HCT116 (cell line): ENCODE data around the gene ARAP1. TPM values are rescaled to one million over a fixed set of nuclear protein-coding genes. Genes with fewer than 3 reads are reported as not detected.

ENCODE experiments used
- ATAC-seq: fragments of 200-7000 bp; cut with Tn5 transposase; 2 replicates; pipeline ENCODE4 v1.9.1; 2020; ENCODE audit warnings: mild to moderate bottlenecking, moderate library complexity
- BruUV-seq: library from RNA; stranded (reverse); fragments of 400-500 nt; replicated peaks from 2 replicates; lab custom pipeline; 2021; lab: Mats Ljungman, UMichigan
- CTCF ChIA-PET: fragments of 300-600 bp; sonication (Branson Sonifier 250); formaldehyde crosslinking; loops from one replicate; lab custom pipeline; 2021; ENCODE audit warnings: antibody characterized with exemption; lab: Charles Lee
- POLR2A ChIA-PET: fragments of 300-600, 350-600 bp; sonication (Branson Sonifier 250); formaldehyde crosslinking; loops from one replicate; lab custom pipeline; 2021; ENCODE audit warnings: antibody characterized with exemption; lab: Charles Lee
- RAD21 ChIA-PET, 2 experiments: fragments of 300-600 bp; sonication (Branson Sonifier 250); formaldehyde crosslinking; loops; one replicate each; lab custom pipeline; 2023; ENCODE audit warnings: low total read pairs in 2 of 2; ENCODE audit not compliant: uncharacterized antibody in 2 of 2, unreplicated experiment in 2 of 2, low non-redundant PET in 1 of 2; lab: Charles Lee
- DNase-seq: peaks from one replicate; pipeline ENCODE4 v3.0.0-alpha.2; 2010; ENCODE audit warnings: low read depth, low spot score
- H2AFZ ChIP-seq: fragments of 200-600 bp; shearing (Covaris generic), sonication (generic); 2 replicates; pipeline ENCODE4 v1.6.1; 2017; ENCODE audit warnings: low read depth, mixed run types, mixed read lengths, antibody characterized with exemption, low read length; ENCODE audit not compliant: poor library complexity, severe bottlenecking
- H3K27ac ChIP-seq: 2 replicates; pipeline ENCODE4 v1.5.1; 2012; ENCODE audit warnings: low read depth, low read length
- H3K27me3 ChIP-seq: fragments of 200-600 bp; sonication (generic); 2 replicates; pipeline ENCODE4 v1.6.1; 2016; ENCODE audit warnings: mixed run types, low read length, mixed read lengths; ENCODE audit not compliant: insufficient read depth
- H3K36me3 ChIP-seq, 2 experiments: fragments of 200-500 bp in 1 of 2; fragments of 200-600 bp in 1 of 2; sonication (Bioruptor generic) in 1 of 2; sonication (generic) in 1 of 2; 2 replicates each; pipeline versions ENCODE4 v1.5.1 to v1.6.1; 2014 to 2016; ENCODE audit warnings: low read length in 2 of 2, inconsistent platforms in 1 of 2, mixed read lengths in 1 of 2, mixed run types in 1 of 2; ENCODE audit not compliant: insufficient read depth in 2 of 2, control insufficient read depth in 1 of 2
- H3K4me1 ChIP-seq, 2 experiments: fragments of 200-600 bp in 1 of 2; sonication (generic) in 1 of 2; 2 replicates each; pipeline versions ENCODE4 v1.5.1 to v1.6.1; 2012 to 2017; ENCODE audit warnings: low read length in 2 of 2, inconsistent platforms in 1 of 2, mild to moderate bottlenecking in 1 of 2, mixed read lengths in 1 of 2, mixed run types in 1 of 2, moderate library complexity in 1 of 2; ENCODE audit not compliant: insufficient read depth in 2 of 2, control insufficient read depth in 1 of 2
- H3K4me2 ChIP-seq: fragments of 200-600 bp; sonication (generic); 2 replicates; pipeline ENCODE4 v1.6.1; 2017; ENCODE audit warnings: mixed run types, low read length, mixed read lengths
- H3K4me3 ChIP-seq, 2 experiments: fragments of 200-600 bp in 1 of 2; sonication (generic) in 1 of 2; replicated peaks in 1 of 2; 2 replicates each; pipeline ENCODE4 v1.5.1; 2011 to 2016; ENCODE audit warnings: low read length in 2 of 2, control low read depth in 1 of 2, low read depth in 1 of 2, mild to moderate bottlenecking in 1 of 2, mixed read lengths in 1 of 2, mixed run types in 1 of 2
- H3K79me2 ChIP-seq: fragments of 200-600 bp; sonication (generic); 2 replicates; pipeline ENCODE4 v1.6.1; 2017; ENCODE audit warnings: mild to moderate bottlenecking, mixed run types, low read length, moderate library complexity, mixed read lengths; ENCODE audit not compliant: insufficient read depth
- H3K9ac ChIP-seq: fragments of 200-600 bp; sonication (generic); 2 replicates; pipeline ENCODE4 v1.6.1; 2016; ENCODE audit warnings: low read length, mixed read lengths
- H3K9me2 ChIP-seq: fragments of 200-600 bp; sonication (generic), shearing (Covaris generic); 2 replicates; pipeline ENCODE4 v1.6.1; 2017; ENCODE audit warnings: mixed run types, mild to moderate bottlenecking, moderate library complexity; ENCODE audit not compliant: insufficient read depth
- H3K9me3 ChIP-seq, 2 experiments: fragments of 200-500 bp in 1 of 2; fragments of 200-600 bp in 1 of 2; sonication (Bioruptor generic) in 1 of 2; sonication (generic) in 1 of 2; 2 replicates each; pipeline ENCODE4 v1.6.1; 2014 to 2017; ENCODE audit warnings: low read length in 2 of 2, mixed read lengths in 2 of 2, inconsistent platforms in 1 of 2, low read depth in 1 of 2, mild to moderate bottlenecking in 1 of 2, mixed run types in 1 of 2, moderate library complexity in 1 of 2; ENCODE audit not compliant: control insufficient read depth in 1 of 2, insufficient read depth in 1 of 2
- H4K20me1 ChIP-seq: fragments of 200-600 bp; sonication (generic), shearing (Covaris generic); 2 replicates; pipeline ENCODE4 v1.6.1; 2017; ENCODE audit warnings: mixed run types, mild to moderate bottlenecking, moderate library complexity; ENCODE audit not compliant: insufficient read depth
- ATF3 ChIP-seq: IDR thresholded peaks from 2 replicates; pipeline ENCODE4 v1.6.1; 2012
- CBX3 ChIP-seq: IDR thresholded peaks from 2 replicates; pipeline ENCODE4 v1.6.1; 2012; ENCODE audit warnings: low read depth
- CEBPB ChIP-seq: IDR thresholded peaks from 2 replicates; pipeline ENCODE4 v1.6.1; 2012; ENCODE audit warnings: low read depth
- CTCF ChIP-seq, 3 experiments: fragments of 200-600 bp in 1 of 3; sonication (generic) in 1 of 3; IDR thresholded peaks in 2 of 3; conservative IDR thresholded peaks in 1 of 3; 2 replicates each; pipeline ENCODE4 v1.5.1; 2012 to 2017; ENCODE audit warnings: low read depth in 2 of 3, low read length in 2 of 3, antibody characterized with exemption in 1 of 3, borderline replicate concordance in 1 of 3, control low read depth in 1 of 3, mild to moderate bottlenecking in 1 of 3, mixed read lengths in 1 of 3, mixed run types in 1 of 3, moderate library complexity in 1 of 3; ENCODE audit not compliant: insufficient read depth in 1 of 3
- EGR1 ChIP-seq: IDR thresholded peaks from 2 replicates; pipeline ENCODE4 v1.6.1; 2012; ENCODE audit warnings: low read depth
- ELF1 ChIP-seq: IDR thresholded peaks from 2 replicates; pipeline ENCODE4 v1.6.1; 2012; ENCODE audit warnings: low read depth, borderline replicate concordance
- EZH2phosphoT487 ChIP-seq: fragments of 200-600 bp; IDR thresholded peaks from 2 replicates; pipeline ENCODE4 v1.6.1; 2018; ENCODE audit warnings: antibody characterized with exemption, borderline replicate concordance
- FOSL1 ChIP-seq: IDR thresholded peaks from 2 replicates; pipeline ENCODE4 v1.6.1; 2012; ENCODE audit warnings: low read depth
- JUND ChIP-seq: IDR thresholded peaks from 2 replicates; pipeline ENCODE4 v1.6.1; 2012
- MAX ChIP-seq: IDR thresholded peaks from 2 replicates; pipeline ENCODE4 v1.6.1; 2012
- POLR2A ChIP-seq: IDR thresholded peaks from 2 replicates; pipeline ENCODE4 v1.7.0; 2011; ENCODE audit warnings: borderline replicate concordance; ENCODE audit not compliant: insufficient read depth, insufficient read length; ENCODE audit errors: extremely low read depth
- REST ChIP-seq: IDR thresholded peaks from 2 replicates; pipeline ENCODE4 v1.6.1; 2012; ENCODE audit warnings: low read depth
- SIN3A ChIP-seq: IDR thresholded peaks from 2 replicates; pipeline ENCODE4 v1.6.1; 2012; ENCODE audit warnings: low read depth
- SP1 ChIP-seq: IDR thresholded peaks from 2 replicates; pipeline ENCODE4 v1.6.1; 2012; ENCODE audit warnings: low read depth
- SRF ChIP-seq: IDR thresholded peaks from 2 replicates; pipeline ENCODE4 v1.6.1; 2012; ENCODE audit warnings: low read depth
- TCF7L2 ChIP-seq: IDR thresholded peaks from 2 replicates; pipeline ENCODE4 v1.7.0; 2011; ENCODE audit warnings: borderline replicate concordance, inconsistent platforms; ENCODE audit not compliant: insufficient read depth, insufficient read length; ENCODE audit errors: extremely low read depth
- ZBTB33 ChIP-seq: IDR thresholded peaks from 2 replicates; pipeline ENCODE4 v1.6.1; 2011; ENCODE audit warnings: mild to moderate bottlenecking, low read length, moderate library complexity; ENCODE audit not compliant: insufficient replicate concordance; ENCODE audit errors: extremely low read depth
- ZFX ChIP-seq: fragments of 450-650 bp; IDR thresholded peaks from 2 replicates; pipeline ENCODE4 v1.6.1; 2017
- ZNF274 ChIP-seq: fragments of 200-500 bp; sonication (Bioruptor generic); IDR thresholded peaks from 2 replicates; pipeline ENCODE4 v1.6.1; 2014; ENCODE audit warnings: mild to moderate bottlenecking, low read depth, low read length, inconsistent platforms
- intact Hi-C: fragments of 100-400 bp; cut with micrococcal nuclease; formaldehyde crosslinking; loops from 2 replicates; pipeline ENCODE4 v1.10.0; 2022
- total RNA-seq: library from RNA; stranded (reverse); gene quantifications from one replicate; pipeline ENCODE4 v1.2.1, GENCODE V29; 2021; ENCODE audit not compliant: unreplicated experiment

ARAP1 gene
- total RNA-seq, 1 experiment from 2014 or later: 57.4 TPM

- peak overlapping the region; percentile 40 for H3K4me2 ChIP-seq
- peak overlapping the region; percentile 48; the same call in 1 of the 2 replicates for H3K27ac ChIP-seq
- ChIA-PET CTCF (no interaction called here), RAD21 (no interaction called here), POLR2A (no interaction called here)
- H3K36me3 ChIP-seq: peaks cover 2 to 3% of the 10 kb centered on the region in 2 experiments; a peak in 2 of 4 replicates
- intact Hi-C loops: no loop called here
- H3K79me2 ChIP-seq: no peaks in the 10 kb centered on the region
- DNase-seq (no peak), ATAC-seq (peak; percentile 59)
- H3K9me3 ChIP-seq: no peaks in the 10 kb centered on the region
- TF ChIP-seq POLR2A (no peak), ELF1 (no peak), SIN3A (no peak), ATF3 (no peak), TCF7L2 (no peak), SRF (no peak), CTCF (IDR thresholded peaks at IDR 0.05 in 2 of 3, conservative IDR thresholded peaks at IDR 0.05 in 1 of 3; ENCODE audit: borderline replicate concordance in 1 of 3, insufficient read depth in 1 of 3, low read depth in 2 of 3, low read length in 2 of 3) (no peak), EGR1 (no peak), REST (no peak), SP1 (no peak), ZNF274 (no peak), FOSL1 (no peak), MAX (no peak), ZBTB33 (no peak), CBX3 (no peak), ZFX (no peak), EZH2phosphoT487 (no peak), JUND (no peak), CEBPB (no peak)
- H3K9ac ChIP-seq: no peak overlapping the region
- H3K9me2 ChIP-seq: no peaks in the 10 kb centered on the region
- BruUV-seq: no TSS peak
- no peak overlapping the region for H2AFZ ChIP-seq
- H3K4me1 ChIP-seq: peaks cover 3 to 19% of the 10 kb centered on the region in 2 experiments; a peak in 3 of 4 replicates
- no peak overlapping the region for H3K4me3 ChIP-seq
- no peaks in the 10 kb centered on the region for H4K20me1 ChIP-seq
- H3K27me3 ChIP-seq: no peaks in the 10 kb centered on the region
These were observed 52.1 kb downstream of the ARAP1 start for GRCh38 chr11:72700146-72700545.
